HG02798 (cell line): ENCODE results near the gene RPL38.
"Not testable (repeated sequence)": the region's sequence is repeated elsewhere in the genome, so short reads cannot be mapped to it uniquely, and the experiment has no call there.

Experiments used
- ATAC-seq: cut with Tn5 transposase; IDR thresholded peaks from one replicate; pipeline ENCODE4 v1.9.1; 2021; ENCODE audit warnings: mild to moderate bottlenecking; ENCODE audit not compliant: unreplicated experiment, poor library complexity

RPL38 gene

DNA sequence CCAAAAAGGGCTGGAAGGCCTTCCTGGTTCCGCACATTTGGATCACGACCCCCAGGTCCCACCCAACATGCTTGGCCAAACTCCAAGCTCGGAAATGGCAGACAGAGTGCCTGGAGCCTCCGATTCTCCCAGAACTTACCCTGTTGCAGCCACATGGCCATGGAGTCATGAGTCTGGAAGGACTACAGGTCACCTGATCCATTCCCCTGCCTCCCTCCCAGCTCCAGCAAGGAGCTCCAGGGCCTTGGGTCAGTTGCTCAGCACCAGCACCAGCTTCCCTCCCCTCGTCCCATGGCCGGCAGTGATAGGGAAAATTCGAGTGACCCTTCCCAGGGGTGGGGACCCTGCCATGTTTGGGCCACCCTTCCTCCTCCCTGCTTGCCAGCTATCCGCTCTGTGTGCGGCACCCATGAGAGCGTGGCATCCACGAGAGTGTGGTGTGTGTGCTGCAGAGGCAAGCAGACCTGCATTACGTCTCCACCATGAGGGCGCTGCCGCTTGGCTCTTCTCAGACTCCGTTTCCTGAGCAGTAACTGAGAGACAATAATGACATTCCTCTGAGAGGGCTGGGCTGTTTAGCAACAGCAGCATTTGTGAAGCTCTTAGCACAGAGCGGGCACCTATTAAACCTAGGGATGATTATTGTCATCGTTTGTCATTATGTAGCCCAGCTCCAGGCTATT lies 21.3 kb upstream of the RPL38 start:
- no peak for ATAC-seq

DNA sequence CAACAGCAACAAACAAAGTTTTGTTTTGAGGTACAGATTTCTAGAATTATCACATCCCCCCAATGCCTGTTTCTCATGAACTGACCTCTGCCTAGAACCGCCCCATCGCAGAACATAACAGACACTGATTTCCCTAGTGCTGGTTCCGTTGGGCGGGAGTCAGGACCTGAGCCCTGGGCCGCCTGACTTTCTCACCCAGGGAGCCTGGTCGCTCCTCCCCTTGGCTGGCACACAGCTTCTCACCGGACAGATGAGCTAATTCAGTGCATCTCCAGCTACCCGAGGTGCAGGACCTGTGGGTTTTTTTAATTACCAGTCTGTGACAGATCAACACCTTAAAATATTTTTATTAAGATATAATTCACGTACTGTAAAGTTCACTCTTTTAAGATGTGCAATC lies 20.1 kb upstream of the RPL38 start:
- ATAC-seq = no peak

GRCh38 chr17:74185571-74186185 lies 17.8 kb upstream of the RPL38 start:
- ATAC-seq = no peak

DNA sequence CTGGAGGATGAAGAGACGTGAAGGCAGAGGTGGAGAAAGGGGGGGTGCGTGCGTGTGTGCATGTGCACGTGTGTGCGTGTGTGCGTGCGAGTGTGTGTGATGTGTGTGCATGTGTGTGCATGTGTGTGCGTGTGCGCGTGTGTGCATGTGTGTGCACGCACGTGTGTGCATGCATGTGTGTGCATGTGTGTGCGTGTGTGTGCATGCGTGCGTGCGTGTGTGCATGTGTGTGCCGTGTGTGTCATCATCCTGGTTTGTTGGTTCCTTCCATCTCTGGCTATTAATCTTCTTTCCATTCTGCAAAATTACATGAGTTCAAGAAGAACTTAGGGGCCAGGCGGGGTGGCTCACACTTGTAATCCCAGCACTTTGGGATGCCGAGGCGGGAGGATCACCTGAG lies 17.0 kb upstream of the RPL38 start:
- ATAC-seq = no peak

- ATAC-seq = no peak
Measured at GRCh38 chr17:74187761-74188160, 15.7 kb upstream of the RPL38 start.

GRCh38 chr17:74188687-74189086 lies 14.8 kb upstream of the RPL38 start:
- ATAC-seq = not testable (repeated sequence)

DNA sequence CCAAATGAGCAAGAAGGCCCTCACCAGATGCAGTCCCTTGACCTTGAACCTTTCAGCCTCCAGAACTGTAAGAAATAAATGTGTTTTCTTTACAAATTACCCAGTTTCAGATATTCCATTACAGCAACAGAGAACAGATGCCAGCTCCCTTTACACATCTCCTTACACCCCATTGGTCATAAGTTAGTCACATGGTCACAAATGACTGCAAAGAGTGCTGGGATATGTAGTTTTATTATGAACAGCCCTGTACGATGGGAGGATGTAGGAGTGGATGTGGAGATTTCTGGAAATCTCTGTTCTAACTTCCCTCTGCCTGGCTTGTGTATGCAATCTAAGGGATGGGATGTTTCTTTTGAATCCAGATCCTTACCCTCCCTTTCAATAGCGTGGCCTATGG lies 13.3 kb upstream of the RPL38 start:
- no peak for ATAC-seq

GRCh38 chr17:74190807-74191406 lies 12.6 kb upstream of the RPL38 start:
- ATAC-seq = no peak

GRCh38 chr17:74192950-74193781 lies 10.3 kb upstream of the RPL38 start:
- no peak for ATAC-seq

DNA sequence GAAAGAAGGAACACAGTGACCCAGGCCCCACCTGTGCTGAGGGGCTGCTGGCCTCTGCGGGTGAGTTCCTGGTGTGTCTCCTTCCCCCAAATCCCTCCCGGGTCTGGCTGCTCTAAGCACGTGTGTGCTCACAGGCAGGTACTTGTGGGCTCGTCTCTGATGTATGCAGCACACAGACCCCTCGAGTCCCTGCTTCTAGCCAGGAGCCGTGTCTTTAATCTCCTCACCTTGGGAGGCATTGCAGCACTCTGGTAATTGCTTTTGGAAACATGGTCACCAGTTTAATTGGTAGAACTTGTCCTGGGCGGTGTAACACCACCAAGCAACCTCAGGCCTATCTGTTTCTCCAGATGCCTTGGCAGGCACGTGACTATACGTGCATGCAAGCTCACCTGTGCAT lies 8.8 kb upstream of the RPL38 start:
- no peak for ATAC-seq

- no peak for ATAC-seq
Measured at GRCh38 chr17:74196541-74197317, 6.7 kb upstream of the RPL38 start.

- no peak for ATAC-seq
Measured at GRCh38 chr17:74197801-74198200, 5.7 kb upstream of the RPL38 start.

DNA sequence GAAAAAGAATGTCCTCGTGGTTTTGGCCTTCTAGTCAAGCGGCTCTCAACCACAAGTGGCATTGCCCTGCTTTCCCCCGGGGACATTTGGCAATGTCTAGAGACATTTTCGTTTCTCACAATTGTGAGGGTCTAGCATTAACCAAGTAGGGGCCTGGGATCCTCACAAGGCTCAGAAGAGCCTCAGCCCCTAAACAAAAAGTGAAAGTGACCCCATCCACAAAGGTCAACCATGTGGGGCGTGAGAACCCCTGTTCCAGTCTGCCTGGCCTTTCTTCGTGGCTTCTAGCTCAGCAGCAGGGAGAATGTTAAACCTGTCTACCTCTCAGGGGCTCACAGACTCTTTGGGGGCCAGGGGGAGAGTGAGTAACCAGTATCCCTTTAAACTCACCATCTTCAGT lies 4.8 kb upstream of the RPL38 start:
- no peak for ATAC-seq

GRCh38 chr17:74199306-74200092 lies 4.0 kb upstream of the RPL38 start:
- no peak for ATAC-seq

DNA sequence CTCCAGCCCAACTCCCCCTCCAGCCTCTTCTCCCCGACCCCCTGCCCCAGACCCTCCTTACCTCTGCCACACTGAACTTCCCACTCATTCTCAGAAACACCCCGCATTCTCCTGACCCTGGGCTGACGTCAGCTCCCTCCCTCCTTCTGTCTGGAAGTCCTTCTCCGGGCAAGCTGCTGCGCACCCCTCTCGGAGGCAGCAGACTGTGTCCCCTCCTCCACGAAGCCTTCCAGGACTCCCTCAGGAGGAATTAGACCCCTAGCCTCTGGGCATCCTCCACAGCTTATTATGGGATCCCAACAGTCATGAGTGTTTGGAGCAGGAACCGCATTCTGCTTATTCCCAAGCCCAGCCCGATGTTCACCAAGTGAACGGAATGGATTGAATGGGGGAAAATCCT lies 3.4 kb upstream of the RPL38 start:
- no peak for ATAC-seq

DNA sequence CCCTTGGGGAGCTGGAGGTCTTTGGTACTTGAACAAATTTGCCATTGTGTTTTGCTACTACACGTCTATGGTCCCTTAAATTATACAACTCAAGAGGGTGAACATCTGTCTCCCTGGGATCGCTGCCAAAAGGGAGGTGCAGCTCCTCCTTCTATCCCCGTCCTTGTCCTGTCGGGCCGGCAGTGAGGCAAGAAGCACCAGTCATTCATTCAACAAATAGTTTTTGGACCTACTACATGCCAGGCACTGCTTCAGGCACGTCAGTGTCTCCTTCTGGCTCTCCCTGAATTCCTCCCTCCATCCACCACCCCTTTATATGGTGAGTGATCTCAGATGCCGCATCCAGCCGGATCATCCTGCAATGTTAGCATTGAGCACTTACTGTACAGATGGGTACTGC lies 2.2 kb upstream of the RPL38 start:
- ATAC-seq = no peak

DNA sequence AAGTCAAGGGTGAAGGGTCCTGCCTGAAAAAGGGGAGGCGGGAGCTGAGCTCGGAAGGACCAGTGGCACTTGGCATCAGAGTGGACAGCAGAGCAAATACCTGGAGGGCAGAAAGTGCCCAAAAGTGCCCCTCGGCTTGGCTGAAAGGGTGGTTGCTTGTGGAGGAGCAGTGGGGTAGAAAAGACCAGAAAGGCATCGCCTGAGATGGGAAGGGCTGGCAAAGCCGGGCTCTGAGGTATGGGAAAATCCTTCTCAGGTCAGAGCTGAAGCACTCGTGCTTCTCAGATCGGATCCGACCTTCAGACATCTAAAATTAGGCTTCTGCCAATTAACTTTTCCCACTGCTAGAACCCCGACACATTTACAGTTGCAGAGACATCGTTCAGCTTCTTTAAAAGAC lies 1.5 kb upstream of the RPL38 start:
- no peak for ATAC-seq

DNA sequence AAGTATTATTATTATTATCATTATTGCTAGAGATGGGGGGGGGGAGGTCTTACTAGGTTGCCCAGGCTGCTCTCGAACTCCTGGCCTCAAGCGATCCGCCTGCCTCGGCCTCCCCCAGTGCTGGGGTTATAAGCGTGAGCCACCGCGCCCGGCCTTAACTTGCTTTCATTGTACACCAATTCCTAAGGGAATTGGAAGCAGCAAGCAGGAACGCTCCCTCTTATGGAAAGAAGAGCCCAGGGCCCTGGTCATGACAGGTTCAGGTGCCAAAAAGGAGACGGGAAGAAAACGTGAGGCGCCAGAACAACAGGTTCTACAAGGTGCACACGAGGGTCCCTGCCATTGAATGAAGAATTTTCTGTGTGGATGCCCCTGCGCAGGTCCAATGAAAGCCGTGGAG lies 540 bp upstream of the RPL38 start:
- no peak for ATAC-seq

GRCh38 chr17:74204474-74204873 lies 996 bp downstream of the RPL38 start:
- ATAC-seq = no peak

DNA sequence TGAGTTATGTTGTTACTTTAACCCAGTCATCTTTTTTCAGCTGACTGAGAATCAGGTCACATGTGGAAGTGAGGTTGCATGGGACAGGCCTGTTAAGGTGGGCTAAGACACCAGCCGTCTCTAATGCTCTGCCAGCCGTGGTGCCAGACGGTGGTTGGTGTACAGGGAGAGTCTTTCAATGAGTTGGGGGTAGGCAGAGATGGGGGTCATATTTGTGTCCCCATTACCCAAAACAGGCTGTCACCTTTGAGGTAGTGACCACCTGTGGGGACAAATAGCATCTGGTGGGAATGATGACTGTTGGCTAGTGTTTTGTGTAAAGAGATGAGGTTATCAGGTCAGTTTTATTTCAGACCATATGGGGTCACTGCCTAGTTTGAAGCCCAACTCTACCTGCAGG lies 1.8 kb downstream of the RPL38 start:
- no peak for ATAC-seq
